HG02970 (cell line): Measurements from ENCODE around the gene YEATS2.
"Not testable (repeated sequence)": the region's sequence is repeated elsewhere in the genome, so short reads cannot be mapped to it uniquely, and the experiment has no call there.

Experiments used
- ATAC-seq: cut with Tn5 transposase; IDR thresholded peaks from one replicate; pipeline ENCODE4 v1.9.1; 2021; ENCODE audit warnings: mild to moderate bottlenecking, moderate library complexity, moderate number of reproducible peaks; ENCODE audit not compliant: unreplicated experiment, low FRiP score

YEATS2 gene

GRCh38 chr3:183697610-183698317, at the start of gene YEATS2:
Gene YEATS2 (plus strand): TSS chr3:183697797. CDS start chr3:183715163, 17,366 bp downstream.
- peak; percentile 78 for ATAC-seq

- ATAC-seq, result no peak
Observed at GRCh38 chr3:183650554-183650953, 47.0 kb upstream of the YEATS2 start.

- ATAC-seq, result no peak
Observed at GRCh38 chr3:183653209-183654064, 44.2 kb upstream of the YEATS2 start.

GRCh38 chr3:183654727-183655126, 42.9 kb upstream of the YEATS2 start:
- no peak for ATAC-seq

GRCh38 chr3:183662099-183662498, 35.5 kb upstream of the YEATS2 start:
- no peak for ATAC-seq

GRCh38 chr3:183664913-183665381, 32.6 kb upstream of the YEATS2 start:
- ATAC-seq, result no peak

- ATAC-seq, result no peak
Observed at GRCh38 chr3:183680061-183680460, 17.5 kb upstream of the YEATS2 start.

GRCh38 chr3:183687705-183688104, 9.9 kb upstream of the YEATS2 start:
- ATAC-seq, result no peak

GRCh38 chr3:183688874-183689273, 8.7 kb upstream of the YEATS2 start:
- ATAC-seq, result no peak

GRCh38 chr3:183689621-183690020, 8.0 kb upstream of the YEATS2 start:
- not testable (repeated sequence) for ATAC-seq

GRCh38 chr3:183690402-183690995, 7.1 kb upstream of the YEATS2 start:
- ATAC-seq, result no peak

- no peak for ATAC-seq
Observed at GRCh38 chr3:183692436-183692835, 5.2 kb upstream of the YEATS2 start.

- ATAC-seq, result no peak
Observed at GRCh38 chr3:183695569-183696364, 1.8 kb upstream of the YEATS2 start.

- no peak for ATAC-seq
Observed at GRCh38 chr3:183697123-183697609, 431 bp upstream of the YEATS2 start.

GRCh38 chr3:183698318-183698751, 738 bp downstream of the YEATS2 start:
- peak; percentile 6 for ATAC-seq

GRCh38 chr3:183698756-183699155, 1.2 kb downstream of the YEATS2 start:
- ATAC-seq, result no peak

- ATAC-seq, result no peak
Observed at GRCh38 chr3:183699238-183699947, 1.8 kb downstream of the YEATS2 start.

- no peak for ATAC-seq
Observed at GRCh38 chr3:183701744-183702143, 4.1 kb downstream of the YEATS2 start.

- not testable (repeated sequence) for ATAC-seq
Observed at GRCh38 chr3:183703892-183704291, 6.3 kb downstream of the YEATS2 start.
